Activated gamma-delta T cell treated with anti-CD3 and anti-CD28 coated beads, Interleukin-2, amount 50 U/mL, for 16 hours (primary cell): ENCODE measurements around the gene IL32.

Experiments used
- DNase-seq: peaks from one replicate; pipeline ENCODE4 v3.0.0-alpha.2; 2020; ENCODE audit warnings: low read depth

The IL32 gene

GRCh38 chr16:3065069-3065741 lies at the start of gene IL32:
Gene IL32, plus strand, starts transcription at chr16:3065640. Its CDS starts 172 bp downstream, at chr16:3065812.
- peak; percentile 51 for DNase-seq

GRCh38 chr16:3015865-3016521 lies 49.4 kb upstream of the IL32 start:
- DNase-seq: no peak

- DNase-seq: no peak
Observed at GRCh38 chr16:3017344-3017743, 48.1 kb upstream of the IL32 start.

GRCh38 chr16:3017794-3018506 lies 47.5 kb upstream of the IL32 start, which contains the start of gene CLDN6:
Gene CLDN6, minus strand, starts transcription at chr16:3018183. Its CDS starts 2,162 bp downstream, at chr16:3016021.
- DNase-seq: no peak

- no peak for DNase-seq
Observed at GRCh38 chr16:3019594-3020246, 45.7 kb upstream of the IL32 start.

GRCh38 chr16:3020247-3020603 lies 45.2 kb upstream of the IL32 start, which contains the start of gene TNFRSF12A:
Gene TNFRSF12A, plus strand, starts transcription at chr16:3020368. Its CDS starts 30 bp downstream, at chr16:3020398.
- peak; percentile 48 for DNase-seq

GRCh38 chr16:3020604-3021448 lies 44.6 kb upstream of the IL32 start:
- DNase-seq: peak; percentile 67

GRCh38 chr16:3021449-3022207 lies 43.8 kb upstream of the IL32 start:
- peak; percentile 59 for DNase-seq

- peak; percentile 82 for DNase-seq
Observed at GRCh38 chr16:3022208-3022683, 43.2 kb upstream of the IL32 start.

- DNase-seq: no peak
Observed at GRCh38 chr16:3022684-3023414, 42.6 kb upstream of the IL32 start.

- DNase-seq: no peak
Observed at GRCh38 chr16:3023415-3023668, 42.1 kb upstream of the IL32 start.

- DNase-seq: peak; percentile 90
Observed at GRCh38 chr16:3023669-3024478, 41.6 kb upstream of the IL32 start, which contains the start of the genes HCFC1R1 and THOC6. Gene HCFC1R1, minus strand, starts transcription at chr16:3023942. Its CDS starts 1 bp downstream, at chr16:3023941. Gene THOC6, plus strand, starts transcription at chr16:3024035. Its CDS starts 292 bp downstream, at chr16:3024327.

- DNase-seq: no peak
Observed at GRCh38 chr16:3025032-3026002, 40.1 kb upstream of the IL32 start.

- DNase-seq: no peak
Observed at GRCh38 chr16:3026003-3026378, 39.4 kb upstream of the IL32 start.

GRCh38 chr16:3026609-3027488 lies 38.6 kb upstream of the IL32 start:
- no peak for DNase-seq

GRCh38 chr16:3027489-3027795 lies 38.0 kb upstream of the IL32 start:
- no peak for DNase-seq
